ENCODE measurements around the gene GRM1. TPM values are rescaled to one million over a fixed set of nuclear protein-coding genes. Genes with fewer than 3 reads are reported as not detected.
A peak's percentile ranks its signal among the peaks of the same experiment; 100 is the strongest.

Gene GRM1
- polyA plus RNA-seq, 1 donor, result 0.04 TPM

- no peaks in the 10 kb centered on the region for H3K36me3 ChIP-seq (ENCODE audit: control insufficient read depth, insufficient read depth, low read length)
- no peak overlapping the region for H3K27ac ChIP-seq (ENCODE audit: low read length)
- DNase-seq, result no peak
- H3K27me3 ChIP-seq (ENCODE audit: control insufficient read depth, insufficient read depth, low read length), result no peaks in the 10 kb centered on the region
- WGBS (ENCODE audit: insufficient coverage, low lambda C conversion rate), result 75% methylated on average over 2 of the region's 3 CpGs
- no peaks in the 10 kb centered on the region for H3K9me3 ChIP-seq (ENCODE audit: control insufficient read depth, low read depth, low read length)
- no peaks in the 10 kb centered on the region for H3K4me1 ChIP-seq (ENCODE audit: control insufficient read depth, insufficient read depth, low read length)
- no peak overlapping the region for H3K4me3 ChIP-seq (ENCODE audit: low read length)
Measured at GRCh38 chr6:146189131-146189530, 160.3 kb downstream of the GRM1 start.

- H3K4me3 ChIP-seq (ENCODE audit: low read length), result no peak overlapping the region
- no peak for DNase-seq
- no peak overlapping the region for H3K27ac ChIP-seq (ENCODE audit: low read length)
- H3K9me3 ChIP-seq (ENCODE audit: control insufficient read depth, low read depth, low read length), result no peaks in the 10 kb centered on the region
- no peaks in the 10 kb centered on the region for H3K4me1 ChIP-seq (ENCODE audit: control insufficient read depth, insufficient read depth, low read length)
- H3K36me3 ChIP-seq (ENCODE audit: control insufficient read depth, insufficient read depth, low read length), result no peaks in the 10 kb centered on the region
- no peaks in the 10 kb centered on the region for H3K27me3 ChIP-seq (ENCODE audit: control insufficient read depth, insufficient read depth, low read length)
- 80% methylated on average over 2 of the region's 2 CpGs for WGBS (ENCODE audit: insufficient coverage, low lambda C conversion rate)
Measured at GRCh38 chr6:146190581-146190980, 161.7 kb downstream of the GRM1 start.

- no peaks in the 10 kb centered on the region for H3K27me3 ChIP-seq (ENCODE audit: control insufficient read depth, insufficient read depth, low read length)
- no peak overlapping the region for H3K4me3 ChIP-seq (ENCODE audit: low read length)
- no peaks in the 10 kb centered on the region for H3K9me3 ChIP-seq (ENCODE audit: control insufficient read depth, low read depth, low read length)
- H3K36me3 ChIP-seq (ENCODE audit: control insufficient read depth, insufficient read depth, low read length), result no peaks in the 10 kb centered on the region
- WGBS (ENCODE audit: insufficient coverage, low lambda C conversion rate), result 82% methylated on average over 2 of the region's 3 CpGs
- H3K4me1 ChIP-seq (ENCODE audit: control insufficient read depth, insufficient read depth, low read length), result no peaks in the 10 kb centered on the region
- no peak overlapping the region for H3K27ac ChIP-seq (ENCODE audit: low read length)
- no peak for DNase-seq
Measured at GRCh38 chr6:146191166-146191565, 162.3 kb downstream of the GRM1 start.

DNA sequence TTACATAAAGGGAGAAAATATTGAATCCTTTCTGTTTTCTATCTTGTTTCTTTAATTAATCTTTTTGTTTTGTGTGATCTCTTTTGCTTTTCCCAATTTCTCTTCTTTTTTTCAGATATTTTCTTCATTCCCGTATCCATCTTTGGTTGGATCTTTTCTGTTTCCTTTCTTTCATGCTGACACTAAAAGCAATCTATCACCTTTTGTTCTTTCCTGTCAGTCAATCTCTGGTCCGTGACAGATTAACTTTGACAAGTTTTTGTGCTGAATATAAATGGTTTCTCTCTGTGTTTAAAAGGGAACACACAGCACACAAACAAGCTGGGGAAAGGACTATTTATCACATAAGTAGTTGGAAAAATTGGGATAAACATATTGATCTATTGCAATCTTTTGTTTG lies 162.8 kb downstream of the GRM1 start:
- H3K27ac ChIP-seq (ENCODE audit: low read length), result no peak overlapping the region
- no peak overlapping the region for H3K4me3 ChIP-seq (ENCODE audit: low read length)
- no peaks in the 10 kb centered on the region for H3K27me3 ChIP-seq (ENCODE audit: control insufficient read depth, insufficient read depth, low read length)
- H3K9me3 ChIP-seq (ENCODE audit: control insufficient read depth, low read depth, low read length), result no peaks in the 10 kb centered on the region
- no peaks in the 10 kb centered on the region for H3K36me3 ChIP-seq (ENCODE audit: control insufficient read depth, insufficient read depth, low read length)
- H3K4me1 ChIP-seq (ENCODE audit: control insufficient read depth, insufficient read depth, low read length), result no peaks in the 10 kb centered on the region
- DNase-seq, result no peak
- WGBS (ENCODE audit: insufficient coverage, low lambda C conversion rate), result 33% methylated on average over 2 of the region's 2 CpGs

DNA sequence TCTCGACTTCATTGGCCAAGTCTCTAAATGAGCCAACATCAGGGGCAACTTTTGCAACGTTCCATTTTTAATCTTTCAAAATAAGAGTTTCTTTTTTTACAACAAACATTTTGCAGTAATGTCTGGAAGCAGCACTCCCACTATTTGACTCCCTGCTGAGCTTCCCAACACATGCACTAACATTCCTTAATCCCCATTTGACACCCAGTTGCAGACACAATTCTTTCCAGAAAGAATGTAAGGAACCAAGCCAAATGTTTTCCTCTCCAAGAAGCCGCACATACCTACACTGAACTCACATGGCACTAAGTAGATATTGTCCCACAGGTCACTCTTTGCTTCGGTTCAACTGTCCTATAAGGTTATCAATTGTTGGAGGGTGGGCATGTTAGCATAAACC lies 165.6 kb downstream of the GRM1 start:
- 50% methylated on average over 2 of the region's 4 CpGs for WGBS (ENCODE audit: insufficient coverage, low lambda C conversion rate)
- no peak overlapping the region for H3K4me3 ChIP-seq (ENCODE audit: low read length)
- no peak overlapping the region for H3K27ac ChIP-seq (ENCODE audit: low read length)
- no peaks in the 10 kb centered on the region for H3K27me3 ChIP-seq (ENCODE audit: control insufficient read depth, insufficient read depth, low read length)
- no peaks in the 10 kb centered on the region for H3K4me1 ChIP-seq (ENCODE audit: control insufficient read depth, insufficient read depth, low read length)
- no peaks in the 10 kb centered on the region for H3K36me3 ChIP-seq (ENCODE audit: control insufficient read depth, insufficient read depth, low read length)
- H3K9me3 ChIP-seq (ENCODE audit: control insufficient read depth, low read depth, low read length), result no peaks in the 10 kb centered on the region
- no peak for DNase-seq

- H3K27me3 ChIP-seq (ENCODE audit: control insufficient read depth, insufficient read depth, low read length), result no peaks in the 10 kb centered on the region
- H3K27ac ChIP-seq (ENCODE audit: low read length), result no peak overlapping the region
- WGBS (ENCODE audit: insufficient coverage, low lambda C conversion rate), result 83% methylated on average over 1 of the region's 2 CpGs
- no peak overlapping the region for H3K4me3 ChIP-seq (ENCODE audit: low read length)
- DNase-seq, result peak; percentile 13 to 14
- H3K9me3 ChIP-seq (ENCODE audit: control insufficient read depth, low read depth, low read length), result no peaks in the 10 kb centered on the region
- H3K36me3 ChIP-seq (ENCODE audit: control insufficient read depth, insufficient read depth, low read length), result no peaks in the 10 kb centered on the region
- no peaks in the 10 kb centered on the region for H3K4me1 ChIP-seq (ENCODE audit: control insufficient read depth, insufficient read depth, low read length)
Measured at GRCh38 chr6:146200176-146200575, 171.3 kb downstream of the GRM1 start.

GRCh38 chr6:146202570-146202969 lies 173.7 kb downstream of the GRM1 start:
- DNase-seq, result no peak

DNA sequence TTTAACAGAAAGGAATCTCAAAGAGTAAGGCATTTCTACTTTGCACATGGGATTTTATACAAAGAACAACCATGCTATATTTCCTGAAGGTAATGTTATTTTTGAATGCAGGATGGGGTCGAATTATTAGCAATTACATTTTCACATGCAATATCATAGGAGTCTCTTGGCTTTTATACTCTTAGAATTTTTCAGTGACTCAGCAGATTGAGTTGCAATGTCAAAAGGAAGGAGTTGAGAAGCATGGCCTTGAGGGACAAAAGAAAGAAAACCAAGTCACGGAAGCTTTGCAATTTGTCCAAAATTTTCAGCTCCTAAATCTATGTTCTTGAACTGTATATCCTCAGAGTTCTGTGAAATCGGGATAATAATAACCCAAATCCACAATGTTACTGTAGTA lies 181.1 kb downstream of the GRM1 start:
- Histone ChIP-seq H3K36me3 (ENCODE audit: control insufficient read depth, insufficient read depth, low read length) (no peaks in the 10 kb centered on the region), H3K4me3 (ENCODE audit: low read length) (no peak overlapping the region)
- 100% methylated on average over 1 of the region's 3 CpGs for WGBS (ENCODE audit: insufficient coverage, low lambda C conversion rate)

More at GRCh38 chr6:146202570-146202969, 173.7 kb downstream of the GRM1 start:
- Histone ChIP-seq H3K4me3 (ENCODE audit: low read length) (no peak overlapping the region), H3K27ac (ENCODE audit: low read length) (no peak overlapping the region), H3K36me3 (ENCODE audit: control insufficient read depth, insufficient read depth, low read length) (no peaks in the 10 kb centered on the region), H3K27me3 (ENCODE audit: control insufficient read depth, insufficient read depth, low read length) (no peaks in the 10 kb centered on the region), H3K4me1 (ENCODE audit: control insufficient read depth, insufficient read depth, low read length) (no peaks in the 10 kb centered on the region), H3K9me3 (ENCODE audit: control insufficient read depth, low read depth, low read length) (no peaks in the 10 kb centered on the region)
- WGBS (ENCODE audit: insufficient coverage, low lambda C conversion rate), result no CpG with 5 or more reads among the region's 9 CpGs

GRCh38 chr6:146210406-146211083 lies 181.7 kb downstream of the GRM1 start:
- no CpG with 5 or more reads among the region's 4 CpGs for WGBS (ENCODE audit: insufficient coverage, low lambda C conversion rate)
- Histone ChIP-seq H3K9me3 (ENCODE audit: control insufficient read depth, low read depth, low read length) (no peaks in the 10 kb centered on the region), H3K36me3 (ENCODE audit: control insufficient read depth, insufficient read depth, low read length) (no peaks in the 10 kb centered on the region), H3K4me3 (ENCODE audit: low read length) (no peak overlapping the region), H3K4me1 (ENCODE audit: control insufficient read depth, insufficient read depth, low read length) (no peaks in the 10 kb centered on the region), H3K27ac (ENCODE audit: low read length) (no peak overlapping the region), H3K27me3 (ENCODE audit: control insufficient read depth, insufficient read depth, low read length) (no peaks in the 10 kb centered on the region)
- no peak for DNase-seq

More for the DNA sequence above, 181.1 kb downstream of the GRM1 start:
- DNase-seq, result no peak
- no peaks in the 10 kb centered on the region for H3K4me1 ChIP-seq (ENCODE audit: control insufficient read depth, insufficient read depth, low read length)
- H3K27ac ChIP-seq (ENCODE audit: low read length), result no peak overlapping the region
- no peaks in the 10 kb centered on the region for H3K27me3 ChIP-seq (ENCODE audit: control insufficient read depth, insufficient read depth, low read length)
- H3K9me3 ChIP-seq (ENCODE audit: control insufficient read depth, low read depth, low read length), result no peaks in the 10 kb centered on the region

DNA sequence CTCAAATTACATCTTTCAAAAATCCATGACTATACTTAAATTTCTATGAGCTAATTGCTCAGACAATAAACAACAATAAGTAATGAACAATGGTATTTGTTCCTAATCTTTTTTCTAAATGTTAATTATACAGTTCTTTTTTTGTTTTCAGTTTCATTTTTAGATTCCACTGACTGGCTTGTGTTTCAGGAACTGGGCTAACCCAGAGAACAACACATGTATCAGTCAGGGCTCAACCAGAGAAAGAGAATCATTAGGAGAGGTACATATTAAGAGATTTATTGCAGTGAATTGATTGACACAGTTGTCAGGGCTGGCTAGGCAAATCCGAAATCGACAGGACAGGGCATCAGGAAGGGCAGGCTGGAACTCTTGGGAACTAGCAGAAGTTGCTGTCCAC lies 182.8 kb downstream of the GRM1 start:
- DNase-seq, result no peak
- Histone ChIP-seq H3K9me3 (ENCODE audit: control insufficient read depth, low read depth, low read length) (no peaks in the 10 kb centered on the region), H3K4me3 (ENCODE audit: low read length) (no peak overlapping the region), H3K36me3 (ENCODE audit: control insufficient read depth, insufficient read depth, low read length) (no peaks in the 10 kb centered on the region), H3K27me3 (ENCODE audit: control insufficient read depth, insufficient read depth, low read length) (no peaks in the 10 kb centered on the region), H3K4me1 (ENCODE audit: control insufficient read depth, insufficient read depth, low read length) (no peaks in the 10 kb centered on the region), H3K27ac (ENCODE audit: low read length) (no peak overlapping the region)
- WGBS (ENCODE audit: insufficient coverage, low lambda C conversion rate), result no CpG with 5 or more reads among the region's 2 CpGs

DNA sequence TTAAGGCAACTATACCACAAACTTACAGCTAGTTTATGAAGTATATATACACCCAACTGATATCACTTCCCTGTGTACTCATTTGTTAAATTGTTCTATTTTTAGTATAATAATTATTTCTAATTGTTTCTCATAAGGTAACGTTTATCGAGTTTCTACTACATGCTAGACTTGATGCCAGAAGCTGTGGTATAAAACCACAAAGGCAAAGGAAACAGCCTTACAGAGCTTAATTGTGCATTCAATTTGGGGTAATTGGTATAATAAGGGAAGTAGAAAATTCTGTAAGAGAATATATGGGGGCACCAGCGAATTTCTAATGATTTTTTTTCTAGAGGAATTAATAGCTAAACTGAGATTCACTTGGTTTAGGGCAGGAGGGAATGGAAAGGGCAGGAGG lies 183.9 kb downstream of the GRM1 start:
- no peak for DNase-seq
- Histone ChIP-seq H3K4me3 (ENCODE audit: low read length) (no peak overlapping the region), H3K27me3 (ENCODE audit: control insufficient read depth, insufficient read depth, low read length) (no peaks in the 10 kb centered on the region), H3K4me1 (ENCODE audit: control insufficient read depth, insufficient read depth, low read length) (no peaks in the 10 kb centered on the region), H3K9me3 (ENCODE audit: control insufficient read depth, low read depth, low read length) (no peaks in the 10 kb centered on the region), H3K36me3 (ENCODE audit: control insufficient read depth, insufficient read depth, low read length) (no peaks in the 10 kb centered on the region), H3K27ac (ENCODE audit: low read length) (no peak overlapping the region)
- WGBS (ENCODE audit: insufficient coverage, low lambda C conversion rate), result 54% methylated on average over 1 of the region's 3 CpGs

Data from large intestine (tissue), 3 donors.